A673 (cell line): ENCODE data around the gene SDK1.

Experiments
- EZH2 ChIP-seq: fragments of 200-600 bp; sonication (generic); IDR thresholded peaks from 2 replicates; pipeline ENCODE4 v1.6.1; 2017; ENCODE audit warnings: borderline replicate concordance, low read depth, mild to moderate bottlenecking, mixed read lengths, antibody characterized with exemption, low read length; ENCODE audit not compliant: poor library complexity, severe bottlenecking
- TF ChIP-seq, protein P1 (sequence below): fragments of 300-800, 200-600 bp; sonication (generic); conservative IDR thresholded peaks from 2 replicates; pipeline ENCODE4 v1.5.1; 2017; ENCODE audit warnings: low read depth, mild to moderate bottlenecking, antibody characterized with exemption, low read length, moderate library complexity, mixed read lengths

DNA sequence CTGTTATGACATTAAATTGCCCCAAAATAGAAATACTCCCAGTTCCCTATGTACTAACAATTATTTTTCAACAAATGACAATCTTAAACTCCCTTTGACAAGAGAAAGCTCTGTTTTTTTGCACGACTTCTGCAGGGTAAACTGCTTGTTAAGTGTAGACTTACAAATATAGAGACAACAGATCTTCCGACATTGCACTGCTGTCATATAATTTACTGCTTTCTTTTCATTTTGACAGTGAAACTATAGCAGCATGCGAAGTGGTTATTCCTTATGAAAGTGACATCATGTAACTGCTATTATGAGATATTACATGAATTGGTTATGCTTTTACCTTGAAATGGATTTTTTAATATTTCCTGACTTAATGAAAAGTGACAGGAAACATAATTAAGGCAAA is 659.9 kb downstream of the SDK1 start:
- TF ChIP-seq, protein P1, sequence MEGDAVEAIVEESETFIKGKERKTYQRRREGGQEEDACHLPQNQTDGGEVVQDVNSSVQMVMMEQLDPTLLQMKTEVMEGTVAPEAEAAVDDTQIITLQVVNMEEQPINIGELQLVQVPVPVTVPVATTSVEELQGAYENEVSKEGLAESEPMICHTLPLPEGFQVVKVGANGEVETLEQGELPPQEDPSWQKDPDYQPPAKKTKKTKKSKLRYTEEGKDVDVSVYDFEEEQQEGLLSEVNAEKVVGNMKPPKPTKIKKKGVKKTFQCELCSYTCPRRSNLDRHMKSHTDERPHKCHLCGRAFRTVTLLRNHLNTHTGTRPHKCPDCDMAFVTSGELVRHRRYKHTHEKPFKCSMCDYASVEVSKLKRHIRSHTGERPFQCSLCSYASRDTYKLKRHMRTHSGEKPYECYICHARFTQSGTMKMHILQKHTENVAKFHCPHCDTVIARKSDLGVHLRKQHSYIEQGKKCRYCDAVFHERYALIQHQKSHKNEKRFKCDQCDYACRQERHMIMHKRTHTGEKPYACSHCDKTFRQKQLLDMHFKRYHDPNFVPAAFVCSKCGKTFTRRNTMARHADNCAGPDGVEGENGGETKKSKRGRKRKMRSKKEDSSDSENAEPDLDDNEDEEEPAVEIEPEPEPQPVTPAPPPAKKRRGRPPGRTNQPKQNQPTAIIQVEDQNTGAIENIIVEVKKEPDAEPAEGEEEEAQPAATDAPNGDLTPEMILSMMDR = no peak
- no peak for TF ChIP-seq EZH2
